GM21786 (cell line): Measurements from ENCODE around the gene PCDHGC5.
A peak's percentile ranks its signal among the peaks of the same experiment; 100 is the strongest.

Experiments
- ATAC-seq: cut with Tn5 transposase; IDR thresholded peaks from one replicate; pipeline ENCODE4 v1.9.1; 2021; ENCODE audit not compliant: unreplicated experiment

Gene PCDHGC5

DNA sequence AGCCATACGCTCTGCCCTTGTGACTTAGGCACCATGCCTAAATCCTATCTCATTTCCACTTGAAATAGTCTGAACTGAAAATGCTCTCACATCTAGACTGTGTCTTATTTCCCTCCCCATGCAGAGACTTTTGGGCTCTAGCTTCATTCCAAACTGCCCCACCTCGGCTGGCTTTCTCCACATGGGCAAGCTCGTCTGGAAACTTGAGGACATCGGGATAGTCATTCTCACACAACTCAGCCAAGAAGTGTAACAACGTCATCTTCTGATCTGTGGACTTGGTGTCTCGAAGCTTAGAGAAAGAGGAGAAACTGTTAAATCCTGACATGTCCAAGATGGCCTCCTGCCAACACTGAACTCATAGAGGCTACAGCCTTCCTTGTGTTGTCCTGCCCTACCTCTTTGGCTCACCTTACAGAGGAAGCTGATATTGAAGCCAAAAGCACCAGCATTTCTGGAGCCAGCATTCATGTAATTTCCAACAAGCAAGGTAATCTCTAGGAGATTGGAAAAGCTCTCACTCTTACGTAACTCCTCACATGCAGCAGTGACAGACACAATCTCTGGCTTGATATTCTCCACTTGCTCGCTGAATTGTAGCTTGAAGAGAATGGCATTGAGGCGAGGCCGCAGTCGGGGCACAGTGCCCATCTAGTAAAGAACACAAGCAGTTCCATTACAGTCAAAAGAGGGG, 39.6 kb downstream of the PCDHGC5 start:
- ATAC-seq, result no peak

DNA sequence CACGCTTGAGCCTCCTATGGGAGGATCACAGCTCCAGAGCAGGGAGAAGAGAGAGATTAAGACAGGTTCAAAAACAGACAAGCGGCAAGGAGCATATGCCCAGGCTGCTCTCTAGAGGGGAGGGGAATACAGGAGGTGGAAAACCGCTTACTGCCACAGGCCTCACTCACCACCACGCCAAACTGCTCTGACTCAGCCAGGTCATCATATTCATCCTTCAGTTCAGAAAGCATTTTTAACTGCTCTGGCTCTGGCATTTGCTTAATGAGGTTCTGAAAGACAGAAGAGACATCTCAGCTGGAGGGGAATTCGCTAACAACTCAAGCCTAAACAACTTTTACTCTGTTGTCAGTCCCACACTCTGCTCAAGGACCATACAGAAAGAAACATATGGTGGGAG, 40.1 kb downstream of the PCDHGC5 start:
- peak; percentile 51 for ATAC-seq

DNA sequence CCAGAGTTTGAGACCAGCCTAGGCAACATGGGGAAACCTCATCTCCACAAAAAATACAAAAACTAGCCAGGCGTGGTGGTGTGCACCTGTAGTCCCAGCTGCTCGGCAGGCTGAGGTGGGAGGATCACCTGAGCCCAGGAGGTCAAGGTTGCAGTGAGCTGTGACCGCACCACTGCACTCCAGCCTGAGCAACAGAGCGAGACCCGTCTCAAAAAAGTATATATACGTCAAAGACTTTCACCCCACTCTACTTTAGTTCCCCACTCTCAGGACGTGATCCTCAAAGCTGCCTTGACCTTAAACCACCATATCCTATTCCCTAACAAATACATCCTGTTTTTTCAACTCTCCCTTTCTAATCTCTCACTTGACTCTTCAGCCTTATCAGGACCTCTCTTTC, 41.0 kb downstream of the PCDHGC5 start:
- peak; percentile 52 for ATAC-seq

DNA sequence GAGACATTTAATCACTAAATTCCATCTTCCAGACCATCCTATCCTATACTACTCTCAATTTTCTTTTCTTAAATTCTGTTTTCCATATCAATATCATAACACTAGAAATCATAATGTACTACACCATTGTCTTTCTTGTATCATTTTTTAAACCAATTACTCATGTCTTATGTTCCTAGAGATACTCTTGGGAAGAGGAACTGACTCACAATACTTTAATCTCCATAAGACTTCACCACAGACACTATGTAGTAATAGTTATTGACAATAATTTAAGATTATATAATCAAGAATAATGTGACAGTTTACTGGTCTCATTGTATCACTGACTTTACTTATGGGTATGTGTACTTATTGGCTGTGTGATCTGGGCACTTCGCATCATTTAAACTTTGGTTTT, 43.8 kb downstream of the PCDHGC5 start:
- no peak for ATAC-seq

DNA sequence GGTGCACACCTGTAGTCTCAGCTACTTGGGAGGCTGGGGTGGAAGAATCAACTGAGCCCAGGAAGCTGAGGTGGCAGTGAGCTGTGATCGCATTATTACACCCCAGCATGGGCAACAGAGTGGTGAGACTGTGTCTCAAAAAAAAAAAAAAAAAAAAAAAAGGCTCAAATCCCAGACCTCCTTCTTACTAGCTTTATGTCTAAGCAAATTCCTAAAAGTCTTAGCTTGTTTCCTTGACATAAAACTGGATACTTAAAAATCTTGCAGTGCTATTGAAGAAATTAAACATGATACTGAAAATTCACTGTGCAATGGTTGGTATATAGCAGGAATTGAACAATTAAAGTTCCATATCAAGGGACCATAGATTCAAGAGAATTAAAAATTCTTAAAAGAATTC, 45.0 kb downstream of the PCDHGC5 start:
- no peak for ATAC-seq

DNA sequence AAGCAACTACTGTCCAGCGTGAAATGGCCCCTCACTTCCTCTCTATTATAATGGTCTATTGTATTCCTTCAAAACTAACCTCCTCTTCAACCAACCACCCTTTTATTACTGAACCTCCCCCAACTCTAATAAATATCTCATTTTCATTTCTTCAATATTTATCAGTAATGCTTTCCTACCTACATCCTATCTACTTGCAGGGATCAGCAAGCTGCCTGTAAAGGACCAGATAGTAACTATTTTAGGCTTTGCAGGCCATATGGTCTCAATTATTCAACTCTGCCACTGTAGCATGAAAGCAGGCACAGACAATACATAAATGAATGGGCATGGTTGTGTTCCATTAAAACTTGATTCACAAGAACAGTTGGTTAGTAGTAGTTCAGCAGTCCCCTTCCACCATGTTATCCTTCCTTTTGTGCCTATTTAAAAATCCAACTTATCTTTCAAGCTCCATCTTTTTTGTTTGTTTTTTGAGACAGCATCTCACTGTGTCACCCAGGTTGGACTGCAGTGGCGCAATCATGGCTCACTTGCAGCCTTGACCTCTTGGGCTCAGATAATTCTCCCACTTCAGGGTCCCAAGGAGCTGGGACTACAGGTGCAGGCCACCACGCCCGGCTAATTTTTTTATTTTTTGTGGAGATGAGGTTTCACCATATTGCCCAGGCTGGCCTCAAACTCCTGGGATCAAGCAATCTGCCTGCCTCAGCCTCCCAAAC, 45.8 kb downstream of the PCDHGC5 start:
- ATAC-seq, result no peak
